Measurements from ENCODE around the gene CSMD2.

The CSMD2 gene

GRCh38 chr1:33818071-33818470 is 347.0 kb downstream of the CSMD2 start:
- DNase-seq (ENCODE audit: low spot score) = no peak

GRCh38 chr1:33815061-33815460 is 350.0 kb downstream of the CSMD2 start:
- no peak for DNase-seq (ENCODE audit: low spot score)

GRCh38 chr1:33814166-33814565 is 350.9 kb downstream of the CSMD2 start:
- no peak for DNase-seq (ENCODE audit: low spot score)

GRCh38 chr1:33810571-33810970 is 354.5 kb downstream of the CSMD2 start:
- DNase-seq (ENCODE audit: low spot score) = no peak

GRCh38 chr1:33805988-33806387 is 359.0 kb downstream of the CSMD2 start:
- no peak for DNase-seq (ENCODE audit: low spot score)

DNA sequence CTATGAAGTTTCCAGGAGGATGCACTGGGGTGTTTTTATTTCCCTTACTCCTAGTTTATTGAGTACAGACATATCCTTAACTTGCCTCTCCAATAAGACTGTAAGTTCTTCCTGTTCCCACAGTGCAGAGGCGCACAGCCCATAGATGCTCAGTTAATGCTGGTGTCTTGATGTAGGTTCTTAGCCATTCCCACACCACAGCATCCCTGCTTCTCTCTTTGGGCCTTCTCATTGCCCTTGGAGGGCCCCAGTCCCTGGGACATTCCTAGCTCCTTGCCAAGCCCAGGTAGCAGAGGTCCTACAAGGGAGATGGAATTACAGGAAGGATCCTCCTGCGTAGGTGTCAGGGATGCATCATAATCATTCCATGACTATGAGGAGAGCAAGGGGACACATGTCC is 362.8 kb downstream of the CSMD2 start:
- no peak for DNase-seq (ENCODE audit: low spot score)

GRCh38 chr1:33797849-33798248 is 367.2 kb downstream of the CSMD2 start:
- DNase-seq (ENCODE audit: low spot score) = no peak

DNA sequence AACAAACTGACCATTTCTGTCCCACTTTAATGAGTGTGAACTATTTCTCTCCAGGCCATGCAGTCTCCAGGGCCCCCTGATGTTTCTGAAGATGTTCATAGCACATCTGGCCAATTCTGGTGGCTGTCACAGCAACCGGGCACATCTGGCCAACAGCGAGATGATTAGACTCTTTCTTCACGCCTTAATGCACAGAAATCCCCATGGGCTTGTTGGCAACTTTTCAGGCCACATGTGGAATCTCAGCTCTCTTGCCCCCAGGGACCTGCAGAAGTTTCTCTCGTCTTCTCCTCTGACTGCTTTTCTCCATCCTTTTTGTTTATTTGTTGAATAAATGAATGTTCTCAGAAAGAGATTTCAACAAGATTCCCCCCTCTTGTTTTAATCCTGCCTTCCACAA is 372.4 kb downstream of the CSMD2 start:
- no peak for DNase-seq (ENCODE audit: low spot score)

GRCh38 chr1:33792216-33792615 is 372.8 kb downstream of the CSMD2 start:
- no peak for DNase-seq (ENCODE audit: low spot score)

DNA sequence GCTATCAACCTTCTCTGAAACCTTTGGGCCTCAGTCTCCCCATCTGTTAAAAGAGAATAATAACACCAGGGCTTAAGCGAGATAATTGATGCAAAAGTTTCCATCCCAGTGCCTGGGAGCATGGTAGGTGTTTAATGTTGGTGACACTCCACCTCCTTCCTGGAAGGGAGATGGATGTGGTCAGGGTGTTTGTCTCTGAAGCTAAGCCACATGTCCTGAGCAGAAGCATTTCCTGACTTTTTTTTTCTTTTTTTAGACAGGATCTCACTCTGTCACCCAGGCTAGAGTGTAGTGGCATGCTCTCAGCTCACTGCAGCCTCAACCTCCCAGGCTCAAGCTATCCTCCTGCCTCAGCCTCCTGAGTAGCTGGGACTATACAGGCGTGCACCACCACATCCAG is 373.8 kb downstream of the CSMD2 start:
- DNase-seq (ENCODE audit: low spot score) = no peak

GRCh38 chr1:33790577-33790976 is 374.5 kb downstream of the CSMD2 start:
- no peak for DNase-seq (ENCODE audit: low spot score)

GRCh38 chr1:33784876-33785275 is 380.2 kb downstream of the CSMD2 start:
- DNase-seq (ENCODE audit: low spot score) = no peak

GRCh38 chr1:33782776-33783175 is 382.3 kb downstream of the CSMD2 start:
- DNase-seq (ENCODE audit: low spot score) = no peak

GRCh38 chr1:33781652-33782051 is 383.4 kb downstream of the CSMD2 start:
- no peak for DNase-seq (ENCODE audit: low spot score)

DNA sequence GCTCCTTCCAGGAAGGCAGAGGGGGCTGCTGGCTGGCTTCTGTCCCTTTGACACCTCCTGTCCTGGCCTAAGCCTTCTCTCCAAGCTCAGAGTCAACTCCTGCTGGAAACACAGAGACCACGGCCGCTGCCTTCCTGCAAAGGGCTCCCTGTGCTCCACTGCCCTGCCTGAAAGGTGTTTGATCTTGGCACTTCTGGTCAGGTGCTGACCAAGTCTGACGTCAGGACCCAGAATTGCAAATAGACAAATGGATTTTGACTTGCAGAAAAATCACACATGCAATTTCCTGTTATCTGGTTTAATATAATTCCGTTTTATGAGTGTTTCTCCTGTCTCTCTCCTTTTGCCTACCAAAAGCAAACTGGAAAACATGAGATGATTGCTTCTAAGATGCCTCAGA is 387.7 kb downstream of the CSMD2 start:
- DNase-seq (ENCODE audit: low spot score) = no peak

- DNase-seq (ENCODE audit: low spot score) = no peak
Observed at GRCh38 chr1:33768821-33769220, 396.2 kb downstream of the CSMD2 start.

- no peak for DNase-seq (ENCODE audit: low spot score)
Observed at GRCh38 chr1:33768106-33768505, 396.9 kb downstream of the CSMD2 start.

GRCh38 chr1:33764149-33764548 is 400.9 kb downstream of the CSMD2 start:
- DNase-seq (ENCODE audit: low spot score) = no peak

GRCh38 chr1:33763406-33763805 is 401.6 kb downstream of the CSMD2 start:
- no peak for DNase-seq (ENCODE audit: low spot score)

- no peak for DNase-seq (ENCODE audit: low spot score)
Observed at GRCh38 chr1:33762962-33763361, 402.1 kb downstream of the CSMD2 start.

DNA sequence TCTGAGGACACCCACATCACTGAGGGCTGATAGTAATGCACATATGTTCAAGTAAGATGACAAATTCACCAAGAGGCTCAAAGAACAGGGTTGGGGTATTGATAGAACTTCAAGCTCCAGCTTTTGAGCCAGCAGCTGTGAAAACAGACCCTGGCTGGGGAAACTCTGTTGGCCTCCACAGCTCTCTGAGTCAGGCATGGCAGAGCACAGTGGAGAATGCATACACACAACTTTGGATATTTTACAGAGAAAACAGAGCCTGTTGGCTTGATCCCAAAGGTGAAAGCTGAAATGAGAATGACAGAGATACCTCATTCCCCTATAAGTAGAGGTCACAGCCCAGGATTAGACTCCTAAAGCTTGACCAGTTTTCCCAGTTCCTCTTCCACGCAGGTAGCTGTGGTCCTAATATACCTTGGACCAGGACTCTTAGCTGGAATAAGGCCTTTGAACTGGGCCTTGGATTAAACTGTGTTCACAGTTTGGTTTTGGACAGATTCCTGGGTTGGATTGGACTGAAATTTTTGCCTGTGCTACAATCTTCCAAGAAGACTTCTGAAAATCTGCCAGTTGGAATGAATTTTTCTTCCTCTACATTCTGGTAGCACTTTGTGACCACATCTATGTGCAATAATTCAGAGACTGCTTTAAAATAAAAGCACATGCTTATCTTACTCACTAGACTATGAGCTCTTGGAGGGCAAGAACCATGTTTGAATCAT is 402.8 kb downstream of the CSMD2 start:
- DNase-seq (ENCODE audit: low spot score) = no peak

- DNase-seq (ENCODE audit: low spot score) = no peak
Observed at GRCh38 chr1:33758698-33759097, 406.3 kb downstream of the CSMD2 start.

DNA sequence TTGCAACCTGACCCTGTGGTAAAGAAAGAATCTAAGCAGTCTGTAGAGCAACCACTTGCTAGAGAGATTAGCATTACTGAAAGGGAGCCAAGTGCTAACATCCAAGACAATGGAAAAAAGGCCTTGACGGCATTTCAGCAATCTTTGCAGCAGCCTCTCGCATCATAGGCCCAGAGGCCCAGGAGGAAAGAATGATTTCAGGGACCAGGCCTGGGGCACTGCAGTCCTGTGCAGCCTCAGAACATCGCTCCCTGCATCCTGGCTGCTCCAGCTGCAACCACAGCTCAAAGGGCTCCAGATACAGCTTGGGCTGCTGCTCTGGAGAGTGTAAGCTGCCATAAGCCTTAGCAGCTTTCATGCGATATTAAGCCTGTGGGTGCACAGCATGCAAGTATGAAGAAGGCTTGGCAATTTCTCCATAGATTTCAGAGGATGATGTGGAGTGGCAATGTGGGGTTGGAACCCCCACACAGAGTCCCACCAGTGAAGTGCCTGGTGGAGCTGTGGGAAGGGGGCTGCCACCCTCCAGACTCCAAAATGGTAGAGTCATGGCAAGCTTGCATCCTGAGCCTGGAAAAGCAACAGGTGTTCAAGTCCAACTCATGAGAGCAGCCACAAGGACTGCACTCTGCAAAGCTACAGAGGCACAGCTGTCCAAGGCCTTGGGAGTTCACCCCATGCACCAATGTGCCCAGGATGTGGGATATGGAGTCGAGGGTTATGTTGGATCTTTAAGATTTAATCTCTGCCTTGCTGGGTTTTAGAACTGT is 411.8 kb downstream of the CSMD2 start:
- DNase-seq (ENCODE audit: low spot score) = no peak

- no peak for DNase-seq (ENCODE audit: low spot score)
Observed at GRCh38 chr1:33745942-33746341, 419.1 kb downstream of the CSMD2 start.
